ENCODE measurements around the gene SMYD5.
"Not testable (repeated sequence)": the region's sequence is repeated elsewhere in the genome, so short reads cannot be mapped to it uniquely, and the experiment has no call there.

The SMYD5 gene

DNA sequence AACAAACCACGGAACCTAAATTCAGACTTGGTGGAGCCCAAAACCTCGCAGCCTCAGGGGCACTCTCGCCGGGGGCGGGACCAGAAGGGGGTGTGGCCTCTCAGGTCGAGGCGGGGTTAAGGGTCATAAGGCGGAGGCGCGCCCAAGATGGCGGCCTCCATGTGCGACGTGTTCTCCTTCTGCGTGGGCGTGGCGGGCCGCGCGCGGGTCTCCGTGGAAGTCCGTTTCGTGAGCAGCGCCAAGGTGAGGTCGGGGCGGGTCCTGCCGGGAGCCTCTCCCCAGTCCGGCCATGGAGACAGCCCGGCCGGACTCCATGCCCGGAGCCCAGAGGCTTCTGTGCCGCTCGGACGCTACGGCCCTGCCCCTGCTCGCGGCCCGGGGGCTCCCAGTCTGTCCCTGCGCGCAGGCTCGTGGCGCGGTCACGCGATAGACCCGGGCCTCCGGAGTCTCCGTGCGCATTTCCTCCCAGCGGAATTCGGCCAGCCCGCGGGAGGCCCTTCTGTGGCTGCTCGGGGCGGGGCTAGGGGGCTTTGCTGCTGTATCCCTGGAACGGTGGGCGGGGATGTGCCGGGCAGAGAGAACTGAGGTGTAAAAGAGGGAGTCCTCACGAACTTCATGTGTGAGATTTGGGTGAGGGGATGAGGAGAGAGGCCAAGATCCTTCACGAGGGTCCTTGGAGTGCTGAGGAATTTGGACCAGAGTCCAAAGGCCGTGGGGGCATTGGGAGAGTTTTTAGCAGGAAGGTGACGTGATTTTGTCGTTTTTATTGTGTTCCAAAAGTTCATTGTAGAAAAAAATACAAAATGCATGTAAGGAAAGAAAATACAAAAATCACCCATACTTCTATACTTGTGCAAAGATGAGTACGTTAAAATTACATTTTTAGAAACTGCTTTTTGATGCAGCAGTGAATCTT is at the start of gene SMYD5:
Gene SMYD5, plus strand, starts transcription at position 126 of the 916 bp plus-strand sequence. Its CDS starts 22 bp downstream, at position 148.
- no peak for DNase-seq

DNA sequence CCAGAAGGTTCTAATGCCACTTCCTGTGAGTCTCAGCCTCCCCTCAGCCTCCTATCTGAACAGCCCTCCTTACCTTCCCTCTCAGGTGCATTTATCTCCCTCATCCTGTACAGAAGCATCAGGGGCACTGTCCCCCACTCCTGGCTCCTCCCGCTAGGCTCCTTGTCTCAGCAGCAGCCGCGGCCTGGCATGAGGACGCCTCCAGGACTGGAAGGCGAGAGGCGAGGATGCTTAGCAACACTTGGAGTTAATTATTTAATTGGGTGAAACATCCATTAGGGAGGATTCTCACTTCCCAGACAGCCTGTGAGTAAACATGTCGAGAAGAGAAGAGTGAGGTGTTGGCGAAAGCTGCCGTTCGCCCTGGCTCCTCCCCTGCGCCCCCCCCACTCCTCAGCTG is 48.1 kb upstream of the SMYD5 start:
- not testable (repeated sequence) for DNase-seq

DNA sequence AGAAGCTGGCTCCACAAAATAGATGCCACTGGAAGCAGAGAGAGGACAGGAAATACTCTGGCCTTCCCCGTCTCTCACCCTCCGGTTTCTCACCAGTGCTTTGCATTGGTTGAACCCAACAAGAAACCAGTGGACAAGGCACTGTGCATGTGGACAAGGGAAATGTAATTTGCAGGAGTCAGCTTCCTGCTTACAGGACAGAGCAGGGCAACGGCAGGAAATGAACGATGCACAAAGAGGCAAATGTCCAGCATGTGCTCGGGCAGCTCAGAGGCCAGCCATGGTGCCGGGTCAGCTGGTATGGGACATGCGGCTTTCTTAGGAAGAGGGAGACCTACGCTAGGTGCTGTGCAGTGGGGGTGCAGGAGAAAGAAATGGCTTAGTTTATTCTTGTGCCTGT is 47.2 kb upstream of the SMYD5 start:
- DNase-seq = not testable (repeated sequence)

DNA sequence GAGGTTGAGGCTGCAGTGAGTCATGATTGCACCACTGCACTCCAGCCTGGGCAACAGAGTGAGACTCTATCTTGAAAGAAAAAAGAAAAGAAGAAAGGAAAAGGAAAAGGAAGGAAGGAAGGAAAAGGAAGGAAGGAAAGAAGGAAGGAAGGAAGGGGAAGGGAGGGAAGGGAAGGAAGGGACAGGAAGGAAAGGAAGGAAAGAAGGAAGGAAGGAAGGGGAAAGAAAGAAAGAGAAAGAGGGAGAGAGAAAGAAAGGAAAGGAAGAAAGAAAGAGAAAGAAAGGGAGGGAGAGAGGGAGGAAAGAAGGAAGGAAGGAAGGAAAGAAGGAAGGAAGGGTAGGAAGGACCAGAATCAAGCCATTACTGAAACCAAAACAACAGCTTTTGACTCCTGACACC is 45.7 kb upstream of the SMYD5 start:
- not testable (repeated sequence) for DNase-seq

DNA sequence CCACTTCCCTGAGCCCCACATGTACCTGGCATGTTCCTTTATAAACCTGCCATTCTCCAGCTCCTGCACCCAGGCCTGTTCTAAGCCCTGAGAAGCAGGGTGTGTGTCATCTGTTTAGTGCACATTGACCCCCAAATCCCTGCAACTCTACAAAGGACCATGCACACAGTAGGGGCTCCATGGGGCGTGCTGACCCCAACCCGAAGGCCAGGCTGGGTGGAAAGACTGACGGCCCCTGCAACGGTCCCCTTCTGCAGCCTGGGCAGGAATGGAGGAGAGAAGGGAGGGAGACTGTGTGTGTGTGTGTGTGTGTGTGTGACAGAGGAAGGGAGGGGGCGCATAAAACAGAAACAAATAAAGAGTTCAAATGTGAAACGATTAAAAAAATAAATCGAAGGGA is 43.7 kb upstream of the SMYD5 start:
- not testable (repeated sequence) for DNase-seq

DNA sequence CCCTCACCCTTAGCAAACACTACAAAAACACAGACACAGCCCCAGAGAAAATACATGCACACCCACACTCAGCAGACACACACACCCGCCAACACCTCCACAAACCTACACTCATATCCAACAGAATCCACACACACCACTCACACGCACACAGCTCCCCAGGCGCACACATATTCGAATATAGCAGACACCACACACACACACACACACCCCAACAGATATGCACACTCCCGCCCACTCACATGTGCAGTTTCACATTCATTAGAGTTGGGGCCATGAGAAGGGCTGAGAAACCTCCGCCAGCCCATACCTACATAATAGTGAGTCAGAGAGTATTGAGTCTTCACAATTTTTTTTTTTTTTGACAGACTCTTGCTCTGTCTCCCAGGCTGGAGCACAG is 41.1 kb upstream of the SMYD5 start:
- no peak for DNase-seq

DNA sequence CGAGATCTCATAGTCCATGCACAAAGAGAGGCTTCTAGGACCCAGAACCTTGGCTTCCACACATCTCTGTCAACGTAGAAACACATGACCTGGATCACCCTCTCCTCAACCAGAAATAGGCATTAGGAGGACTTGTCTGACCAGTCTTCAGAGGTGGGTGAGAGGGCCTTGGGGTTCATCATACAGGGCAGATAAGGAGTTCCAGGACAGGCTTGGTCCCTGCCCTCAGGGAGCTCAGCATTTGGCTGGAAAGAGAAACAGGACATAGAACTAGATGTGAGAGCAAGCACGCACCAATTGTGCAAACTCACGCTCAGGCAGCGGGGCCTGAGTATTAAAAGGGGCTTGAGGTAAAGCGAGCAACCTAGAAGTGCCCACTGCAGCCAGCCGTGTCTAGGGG is 40.3 kb upstream of the SMYD5 start:
- no peak for DNase-seq

DNA sequence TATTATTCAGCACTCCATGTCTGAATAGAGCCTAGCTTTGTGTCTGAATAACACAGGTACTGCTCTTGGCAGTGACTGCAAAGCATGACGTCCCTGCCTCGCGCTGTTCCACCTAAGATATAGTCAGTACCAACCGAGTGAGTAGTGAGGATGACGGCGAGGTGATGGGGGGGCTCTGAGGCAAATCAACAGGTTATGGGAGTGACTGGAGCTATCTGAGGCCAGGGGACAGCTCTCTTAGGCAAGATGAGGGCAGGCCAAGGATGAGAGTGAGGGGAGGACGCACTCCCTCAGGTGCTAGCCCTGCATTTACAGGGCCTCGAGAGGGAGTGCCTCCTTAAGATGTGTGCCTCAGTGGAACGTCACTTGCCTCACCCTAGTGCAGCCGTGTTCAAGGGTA is 39.8 kb upstream of the SMYD5 start:
- DNase-seq = no peak

DNA sequence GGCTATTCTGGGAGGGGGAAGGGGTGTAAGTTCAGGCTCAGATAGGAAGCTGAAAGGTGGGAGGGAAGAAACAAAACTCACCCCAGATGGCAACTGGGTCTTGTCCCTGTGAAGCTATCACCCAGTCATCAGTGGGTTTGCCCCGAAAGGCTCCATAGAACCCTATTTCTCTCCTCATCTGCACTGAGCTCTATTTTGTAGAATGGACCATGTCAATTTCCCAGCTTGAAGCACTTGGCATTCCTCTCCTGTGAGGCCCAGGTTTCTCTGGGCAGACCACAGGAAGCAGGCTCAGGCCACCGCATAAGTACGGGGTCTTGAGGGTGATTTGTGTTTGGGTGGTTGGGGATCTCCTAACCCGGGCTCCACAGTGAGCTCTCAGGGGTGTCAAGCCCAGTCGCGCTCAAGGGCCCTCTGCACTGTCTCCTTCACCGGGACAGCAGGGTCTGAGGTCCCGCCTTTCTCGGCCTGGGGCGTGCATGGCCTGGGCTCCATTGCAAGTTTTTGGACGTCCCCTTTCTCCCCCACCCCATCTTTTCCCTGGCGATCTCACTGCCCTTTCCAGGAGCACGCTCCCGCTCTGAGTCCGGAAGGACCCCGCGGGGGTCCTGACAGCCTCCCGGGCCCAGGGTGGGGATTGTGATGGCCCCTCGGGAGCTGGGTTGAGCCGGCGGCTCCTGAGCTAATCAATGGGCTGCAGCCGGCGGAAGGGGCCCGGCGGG is 38.9 kb upstream of the SMYD5 start:
- DNase-seq = no peak

DNA sequence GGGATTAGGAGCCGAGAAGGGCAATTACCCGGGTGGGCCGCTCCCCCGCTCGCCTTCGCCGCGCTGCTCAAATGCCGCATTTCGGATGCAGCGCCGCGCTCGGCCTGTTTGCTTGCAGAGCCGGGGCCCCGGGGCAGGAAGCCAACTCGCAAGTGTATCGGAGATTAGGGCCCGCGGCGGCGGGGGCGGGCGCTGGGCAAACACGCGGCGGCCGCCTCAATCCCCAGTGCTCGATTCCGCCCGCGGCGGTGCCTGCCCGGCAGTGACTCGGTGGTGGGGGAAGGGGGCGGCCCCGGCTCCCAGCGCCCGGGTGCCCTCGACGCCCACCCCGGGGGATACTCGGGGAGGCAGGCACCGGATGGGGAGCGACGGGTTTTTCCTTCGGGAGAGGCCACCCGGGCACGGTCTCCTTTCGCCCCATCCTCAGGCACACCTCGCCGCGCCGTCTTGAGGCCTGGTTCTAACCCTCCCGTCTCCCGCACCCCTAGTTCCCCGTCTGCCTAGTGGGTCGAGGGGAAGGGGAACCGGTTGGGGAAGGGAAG is 38.3 kb upstream of the SMYD5 start:
- DNase-seq = peak; percentile 1

DNA sequence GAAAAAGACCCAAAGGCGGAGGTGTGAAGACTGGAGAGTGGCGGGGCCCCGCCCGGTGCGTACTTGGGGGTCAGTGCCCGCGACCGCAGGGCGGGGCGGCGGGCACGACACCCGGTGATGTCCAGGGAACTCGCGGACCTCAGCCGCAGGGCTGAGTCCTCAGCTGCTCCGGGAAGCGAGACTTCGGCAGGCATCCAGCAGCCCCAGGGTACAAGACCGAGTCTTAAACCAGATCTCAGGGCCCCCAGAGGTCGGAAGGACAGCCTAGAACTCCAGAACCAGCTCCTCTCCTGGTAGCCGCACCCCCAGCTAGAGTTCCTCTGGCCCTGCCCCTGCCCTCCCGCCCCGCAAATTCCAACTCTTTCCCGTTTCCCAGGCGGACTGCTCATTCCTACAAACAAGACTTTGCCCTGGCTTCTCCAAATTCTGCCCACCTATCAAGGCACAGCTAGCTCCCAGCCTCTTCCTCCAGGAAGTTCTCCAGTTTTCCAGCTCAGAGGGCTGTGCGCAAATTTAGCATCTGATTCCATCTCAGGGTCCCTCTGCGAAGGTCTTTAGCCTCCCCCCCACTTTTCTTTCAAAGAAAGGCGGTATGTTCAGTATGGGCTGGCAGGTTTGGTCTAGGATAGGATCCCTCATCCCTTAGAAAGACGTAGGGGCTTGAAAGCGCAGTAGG is 37.7 kb upstream of the SMYD5 start:
- no peak for DNase-seq

DNA sequence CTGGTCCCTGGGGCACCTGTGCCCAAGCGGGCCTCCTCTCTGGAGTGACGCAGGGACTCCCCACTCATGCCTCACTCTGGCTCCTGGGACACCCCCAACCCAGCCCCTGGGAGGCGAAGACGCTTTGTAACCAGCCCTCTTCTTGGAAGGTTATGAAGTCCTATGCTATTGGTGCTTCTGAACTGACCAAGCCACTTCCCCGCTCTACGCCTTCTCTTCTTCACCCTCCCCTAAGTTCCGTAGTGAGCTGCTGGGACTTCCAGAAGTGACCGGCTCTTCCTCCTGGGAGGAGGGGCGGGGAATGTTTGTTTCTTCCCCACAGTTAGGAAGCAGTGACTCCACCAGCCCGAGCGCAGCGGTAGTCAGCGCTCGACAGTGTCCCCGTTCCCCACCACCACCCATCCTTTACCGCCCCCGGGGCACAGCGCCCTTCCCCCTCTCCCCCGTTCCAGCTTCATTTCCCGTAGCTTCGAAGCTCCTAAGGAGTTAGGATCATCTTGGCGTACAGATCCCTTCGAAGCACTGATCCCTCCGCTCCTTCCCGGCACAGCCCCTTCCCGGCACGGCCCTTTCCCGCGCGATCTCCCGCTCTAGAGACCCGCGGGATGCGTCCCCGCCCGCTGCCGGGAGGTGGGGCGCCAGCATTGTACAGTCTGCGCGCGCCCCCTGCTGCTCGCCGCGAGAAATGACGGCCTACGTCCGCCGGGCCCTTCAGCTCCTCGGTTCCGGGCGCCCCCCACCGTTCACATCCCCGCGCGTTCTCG is 37.0 kb upstream of the SMYD5 start:
- peak; percentile 52 for DNase-seq

DNA sequence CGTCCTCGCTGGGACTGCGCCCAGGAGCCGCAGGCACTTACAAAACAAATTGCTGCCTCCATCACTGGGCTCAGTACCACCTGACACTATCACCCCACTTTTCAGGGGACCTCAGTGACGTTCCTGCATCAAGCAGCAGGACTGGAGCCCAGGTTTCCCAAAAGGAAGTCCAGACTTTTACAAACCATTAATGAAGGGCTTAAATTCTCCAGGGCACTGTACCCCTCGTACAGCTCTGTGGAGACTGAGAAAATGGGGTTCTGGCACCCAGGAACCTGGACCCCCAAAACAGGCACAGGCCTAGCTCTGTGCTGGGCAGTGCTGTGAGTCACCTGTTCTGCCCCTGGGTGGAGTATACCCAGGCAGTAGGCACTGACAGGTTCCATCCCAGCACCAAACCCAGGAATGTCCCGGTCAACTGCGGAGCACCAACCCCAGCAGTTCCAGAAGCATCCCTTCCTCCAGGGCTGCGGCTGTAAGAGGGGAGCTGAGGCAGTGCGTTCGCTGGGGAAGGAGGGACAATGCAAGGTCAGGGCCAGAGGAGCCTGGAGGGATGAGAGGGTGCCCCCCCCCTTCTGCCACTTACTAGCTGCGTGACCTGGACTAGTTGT is 36.3 kb upstream of the SMYD5 start:
- no peak for DNase-seq

DNA sequence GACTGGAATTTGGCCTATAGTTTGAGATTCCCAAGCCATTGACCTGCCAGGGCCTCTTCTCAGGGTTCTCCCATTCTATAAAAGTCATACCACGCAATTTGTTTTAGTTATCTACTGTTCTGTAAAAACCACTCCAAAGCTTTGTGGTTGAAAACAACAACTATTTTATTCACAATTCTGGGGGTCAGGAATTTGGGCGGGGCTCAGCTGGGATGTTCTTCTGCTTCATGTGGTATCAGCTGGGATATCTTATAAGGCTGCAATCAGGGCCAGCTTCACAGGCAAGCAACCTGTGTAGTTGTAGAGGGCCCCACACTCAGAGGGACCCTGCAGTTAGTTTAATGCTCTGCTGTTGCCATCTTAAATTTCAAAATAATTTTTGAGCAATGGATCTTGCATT is 28.1 kb upstream of the SMYD5 start:
- DNase-seq = no peak

DNA sequence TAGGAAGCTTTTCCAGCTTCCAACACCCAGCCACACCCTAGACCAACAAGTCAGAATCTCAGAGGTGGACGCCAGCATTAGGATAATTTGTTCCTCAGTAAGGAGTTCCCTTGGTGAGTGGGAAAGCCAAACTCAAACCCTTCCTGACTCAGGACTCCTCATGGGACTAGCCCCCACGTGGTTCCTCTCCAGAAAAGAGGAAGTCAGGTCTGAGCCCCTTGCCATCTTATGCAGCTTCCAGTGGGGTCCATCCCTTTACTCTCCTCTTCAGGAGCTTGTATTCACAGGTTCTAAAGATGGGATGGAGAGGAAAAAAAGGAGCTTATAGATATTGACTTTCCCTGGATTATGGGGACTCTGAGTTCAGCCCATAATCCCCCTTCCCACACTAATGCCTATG is 26.5 kb upstream of the SMYD5 start:
- DNase-seq = no peak

DNA sequence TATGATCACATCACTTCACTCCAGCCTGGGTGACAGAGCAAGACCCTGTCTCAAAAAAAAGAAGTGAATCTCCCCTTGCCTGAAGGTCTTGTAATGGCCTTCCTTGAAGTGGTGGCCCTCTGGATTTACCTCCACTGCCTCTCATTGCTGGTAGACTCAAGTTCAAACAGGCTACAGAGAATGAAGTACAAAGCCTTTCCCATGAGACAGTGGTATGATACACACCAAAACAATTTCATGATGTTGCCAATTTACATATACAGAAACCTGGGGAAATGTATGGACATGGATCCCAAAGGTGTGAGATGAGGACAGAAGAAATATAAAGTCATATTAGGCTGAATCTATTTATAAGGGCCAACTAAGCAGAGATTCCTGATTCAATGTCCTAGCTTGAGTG is 16.5 kb upstream of the SMYD5 start:
- no peak for DNase-seq

DNA sequence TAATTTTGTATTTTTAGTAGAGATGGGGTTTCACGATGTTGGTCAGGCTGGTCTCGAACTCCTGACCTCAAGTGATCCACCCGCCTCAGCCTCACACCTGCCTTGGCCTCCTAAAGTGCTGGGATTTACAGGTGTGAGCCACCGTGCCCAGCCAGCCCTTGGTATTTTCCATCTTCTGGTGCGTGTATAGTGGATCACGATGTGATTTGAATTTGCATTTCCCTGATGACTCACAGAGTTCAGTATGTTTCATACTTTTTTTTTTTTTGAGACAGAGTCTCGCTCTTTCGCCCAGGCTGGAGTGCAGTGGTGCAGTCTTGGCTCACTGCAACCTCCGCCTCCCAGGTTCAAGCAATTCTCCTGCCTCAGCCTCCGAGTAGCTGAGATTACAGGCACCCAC is 13.8 kb upstream of the SMYD5 start:
- DNase-seq = not testable (repeated sequence)

DNA sequence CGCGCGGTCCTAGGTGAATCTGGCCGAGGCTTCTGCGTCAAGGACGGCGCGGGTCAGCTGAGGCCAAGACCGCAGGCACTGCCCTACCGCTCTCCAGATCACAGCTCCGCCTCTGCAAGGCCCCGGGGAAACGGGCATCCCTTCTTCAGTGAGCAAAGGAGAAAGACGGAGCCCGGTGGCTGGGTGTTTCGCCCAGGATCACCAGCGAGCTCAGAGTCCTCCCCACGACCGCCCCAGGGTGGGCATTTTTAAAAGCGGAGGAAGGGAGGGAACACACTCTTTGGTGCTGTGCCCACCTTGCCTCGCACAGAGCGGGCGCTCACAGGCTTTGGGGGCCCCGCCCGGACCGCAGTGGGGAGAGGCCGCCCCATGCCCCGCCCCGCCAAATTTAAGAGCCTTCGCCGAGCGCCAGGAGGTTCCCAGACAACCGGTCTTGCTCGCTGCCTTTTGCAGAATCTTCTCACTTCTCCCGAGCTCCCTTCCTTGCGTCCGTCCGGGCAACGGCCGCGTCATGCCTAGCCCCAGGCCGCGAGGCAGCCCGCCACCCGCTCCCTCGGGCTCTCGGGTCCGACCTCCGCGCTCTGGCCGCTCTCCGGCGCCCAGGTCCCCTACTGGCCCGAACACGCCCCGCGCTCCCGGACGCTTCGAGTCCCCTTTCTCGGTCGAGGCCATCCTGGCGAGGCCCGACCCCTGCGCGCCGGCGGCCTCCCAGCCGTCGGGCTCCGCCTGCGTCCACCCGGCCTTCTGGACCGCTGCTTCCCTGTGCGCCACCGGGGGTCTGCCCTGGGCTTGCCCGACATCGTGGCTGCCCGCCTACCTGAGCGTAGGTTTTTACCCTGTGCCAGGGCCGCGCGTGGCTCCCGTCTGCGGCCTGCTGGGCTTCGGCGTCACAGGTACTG is 11.6 kb upstream of the SMYD5 start, which contains the start of gene NOTO:
Gene NOTO, plus strand, starts transcription at position 419 of the 899 bp plus-strand sequence. Its CDS starts 93 bp downstream, at position 512.
- DNase-seq = no peak

DNA sequence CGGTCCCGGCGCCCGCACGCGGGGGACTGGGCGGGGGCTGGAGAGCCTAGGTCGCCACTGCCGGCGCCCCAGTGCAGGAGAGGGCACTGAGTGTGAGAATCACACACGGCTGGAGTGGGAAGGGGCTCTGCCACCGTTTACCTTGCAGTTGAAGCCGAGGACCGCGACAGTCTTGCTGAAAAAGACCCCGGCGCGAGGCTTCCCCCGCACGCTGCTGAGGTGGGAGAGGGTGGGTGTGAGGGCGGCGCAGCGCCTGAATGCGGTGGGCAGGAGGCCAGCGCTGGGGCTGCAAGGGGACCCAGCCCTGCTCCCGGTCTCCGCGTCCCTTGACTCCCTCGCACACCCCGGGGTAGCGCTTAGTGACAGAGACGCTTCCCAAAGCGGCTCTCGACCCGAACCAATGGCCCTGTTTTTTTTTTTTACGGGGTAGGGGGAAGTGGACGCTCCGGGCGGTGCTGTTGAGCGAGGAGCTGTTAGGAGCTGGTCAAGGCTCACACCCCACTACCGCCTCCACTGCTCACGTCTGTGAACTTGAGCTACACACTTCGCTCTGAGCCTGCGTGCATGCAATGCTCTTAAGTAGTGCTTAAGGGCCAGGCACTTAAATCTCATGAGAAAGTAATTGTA is 10.9 kb upstream of the SMYD5 start:
- no peak for DNase-seq

DNA sequence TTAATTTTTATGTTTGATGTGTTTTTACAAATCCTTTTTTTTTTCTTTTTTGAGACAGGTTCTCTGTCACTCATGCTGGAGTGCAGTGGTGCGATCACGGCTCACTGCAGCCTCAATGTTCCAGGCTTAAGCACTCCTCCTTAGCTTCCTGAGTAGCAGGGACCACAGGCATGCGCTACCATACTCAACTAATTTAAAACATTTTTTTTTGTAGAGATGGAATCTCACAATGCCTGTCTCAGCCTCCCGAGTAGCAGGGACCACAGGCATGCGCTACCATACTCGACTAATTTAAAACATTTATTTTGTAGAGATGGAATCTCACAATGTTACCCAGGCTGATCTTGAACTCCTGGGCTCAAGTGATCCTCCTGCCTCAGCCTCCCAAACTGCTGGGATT is 8.4 kb upstream of the SMYD5 start:
- no peak for DNase-seq

Data from NCI-H2081 treated with DMSO at 0.1 percent for 48 hours (cell line).